Loucy (cell line): ENCODE data around the gene L3MBTL3.

Source experiments
- EZH2phosphoT487 ChIP-seq: fragments of 200-600 bp; IDR thresholded peaks from 2 replicates; pipeline ENCODE4 v1.6.1; 2018; ENCODE audit warnings: antibody characterized with exemption, mild to moderate bottlenecking, moderate library complexity, borderline replicate concordance
- TF ChIP-seq, protein P1 (sequence below): fragments of 200-600 bp; sonication (generic); conservative IDR thresholded peaks from 2 replicates; pipeline ENCODE4 v1.5.1; 2014; ENCODE audit warnings: mild to moderate bottlenecking, antibody characterized with exemption, low read length

DNA sequence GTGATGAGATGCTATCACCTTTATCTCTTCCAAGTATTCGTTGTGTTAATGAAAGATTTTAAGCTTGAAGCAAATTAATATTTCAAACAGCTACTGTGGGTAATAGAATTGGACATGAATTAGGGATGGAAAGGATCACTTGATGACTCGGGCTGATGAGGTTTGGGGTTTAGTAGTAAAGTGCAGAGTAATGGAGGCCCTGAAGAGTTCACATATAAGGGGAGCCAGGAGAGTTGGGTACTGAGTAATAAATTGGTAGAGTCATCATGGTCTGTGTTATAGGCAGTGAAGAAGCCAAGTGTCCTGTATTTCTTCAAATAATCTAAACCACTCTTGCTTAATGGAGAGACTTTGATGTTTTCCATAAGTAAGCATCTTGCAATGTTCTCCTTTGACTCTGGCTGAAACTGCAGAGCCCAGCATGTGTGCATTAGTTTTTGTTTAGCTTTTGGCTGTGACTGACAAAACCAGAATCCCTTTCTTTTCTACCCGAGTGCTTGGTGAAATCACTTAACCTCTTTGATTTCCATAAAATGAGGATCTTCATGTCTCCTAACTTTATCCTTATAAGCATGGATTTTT lies 57.6 kb downstream of the L3MBTL3 start:
- TF ChIP-seq, protein P1, sequence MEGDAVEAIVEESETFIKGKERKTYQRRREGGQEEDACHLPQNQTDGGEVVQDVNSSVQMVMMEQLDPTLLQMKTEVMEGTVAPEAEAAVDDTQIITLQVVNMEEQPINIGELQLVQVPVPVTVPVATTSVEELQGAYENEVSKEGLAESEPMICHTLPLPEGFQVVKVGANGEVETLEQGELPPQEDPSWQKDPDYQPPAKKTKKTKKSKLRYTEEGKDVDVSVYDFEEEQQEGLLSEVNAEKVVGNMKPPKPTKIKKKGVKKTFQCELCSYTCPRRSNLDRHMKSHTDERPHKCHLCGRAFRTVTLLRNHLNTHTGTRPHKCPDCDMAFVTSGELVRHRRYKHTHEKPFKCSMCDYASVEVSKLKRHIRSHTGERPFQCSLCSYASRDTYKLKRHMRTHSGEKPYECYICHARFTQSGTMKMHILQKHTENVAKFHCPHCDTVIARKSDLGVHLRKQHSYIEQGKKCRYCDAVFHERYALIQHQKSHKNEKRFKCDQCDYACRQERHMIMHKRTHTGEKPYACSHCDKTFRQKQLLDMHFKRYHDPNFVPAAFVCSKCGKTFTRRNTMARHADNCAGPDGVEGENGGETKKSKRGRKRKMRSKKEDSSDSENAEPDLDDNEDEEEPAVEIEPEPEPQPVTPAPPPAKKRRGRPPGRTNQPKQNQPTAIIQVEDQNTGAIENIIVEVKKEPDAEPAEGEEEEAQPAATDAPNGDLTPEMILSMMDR: no peak
- no peak for TF ChIP-seq EZH2phosphoT487
